Stimulated activated CD8-positive, alpha-beta memory T cell treated with anti-CD3 and anti-CD28 coated beads, Interleukin-7, amount 100 ng/mL, for 1 hour (primary cell): Measurements from ENCODE around the gene CDKN2B-AS1.

Source experiments
- DNase-seq, 2 donors: peaks; one replicate each; pipeline ENCODE4 v3.0.0-alpha.2; 2020; ENCODE audit warnings: low read depth in 2 of 2

Gene CDKN2B-AS1

DNA sequence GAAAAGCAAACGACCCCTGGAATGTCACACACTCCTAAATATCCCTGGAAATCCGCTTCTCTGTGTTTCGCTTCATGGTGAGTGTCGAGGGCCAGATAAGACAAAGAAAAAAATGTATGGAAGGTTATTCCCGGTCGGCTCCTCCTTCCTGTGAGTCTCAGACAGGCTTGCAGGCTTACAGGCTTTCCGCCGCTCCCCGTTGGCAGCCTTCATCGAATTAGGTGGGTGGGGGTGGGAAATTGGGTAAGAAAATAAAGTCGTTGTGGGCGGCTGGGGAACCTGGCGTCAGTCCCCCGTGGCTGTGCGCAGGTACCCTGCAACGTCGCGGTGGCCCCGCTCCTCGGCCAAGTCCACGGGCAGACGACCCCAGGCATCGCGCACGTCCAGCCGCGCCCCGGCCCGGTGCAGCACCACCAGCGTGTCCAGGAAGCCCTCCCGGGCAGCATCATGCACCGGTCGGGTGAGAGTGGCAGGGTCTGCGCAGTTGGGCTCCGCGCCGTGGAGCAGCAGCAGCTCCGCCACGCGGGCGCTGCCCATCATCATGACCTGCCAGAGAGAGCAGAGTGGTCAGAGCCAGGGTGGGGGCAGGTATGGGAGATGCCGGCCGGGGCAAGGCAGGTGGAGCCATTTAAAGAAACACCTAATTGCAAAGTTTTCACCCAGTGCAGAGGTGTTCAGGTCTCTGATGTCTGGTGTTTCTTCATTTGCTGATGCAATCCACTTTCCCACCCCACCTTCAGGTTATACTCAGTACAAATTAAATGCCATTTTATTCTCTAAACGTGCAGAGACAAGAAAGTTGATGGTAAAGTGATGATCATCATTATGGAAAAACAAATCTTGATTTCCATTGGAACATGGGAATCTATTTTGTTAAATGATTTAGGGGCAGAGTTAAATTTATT, 11.4 kb downstream of the CDKN2B-AS1 start:
- no peak for DNase-seq

DNA sequence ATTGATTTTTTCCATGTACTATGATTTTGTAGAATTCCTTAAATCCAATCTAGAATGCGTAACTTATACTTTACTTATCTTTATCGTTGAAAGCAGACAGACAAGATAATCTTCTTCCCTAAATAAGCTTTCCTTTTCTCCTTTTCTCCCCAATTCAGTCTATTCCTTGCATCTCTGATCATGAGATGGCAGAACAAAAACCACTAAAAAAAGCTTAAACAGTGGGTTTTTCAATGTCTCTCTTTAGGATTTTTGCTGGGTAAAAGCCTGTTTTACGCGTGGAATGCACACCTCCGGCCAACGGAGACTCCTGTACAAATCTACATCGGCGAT, 13.8 kb downstream of the CDKN2B-AS1 start:
- DNase-seq = no peak

- DNase-seq = no peak
These were observed 14.3 kb downstream of the CDKN2B-AS1 start, which contains the start of gene CDKN2B for GRCh38 chr9:22008717-22009505. Gene CDKN2B, minus strand, starts transcription at chr9:22009305. Its CDS starts 352 bp downstream, at chr9:22008953.

- no peak for DNase-seq
These were observed 14.9 kb downstream of the CDKN2B-AS1 start for GRCh38 chr9:22009506-22009867.

- DNase-seq = no peak
These were observed 16.5 kb downstream of the CDKN2B-AS1 start for GRCh38 chr9:22010866-22011625.

GRCh38 chr9:22022396-22022795, 27.8 kb downstream of the CDKN2B-AS1 start:
- DNase-seq = no peak

- DNase-seq = no peak
These were observed 32.1 kb downstream of the CDKN2B-AS1 start for GRCh38 chr9:22026696-22027095.

GRCh38 chr9:22028394-22028793, 33.8 kb downstream of the CDKN2B-AS1 start:
- DNase-seq = no peak

- DNase-seq = no peak
These were observed 34.6 kb downstream of the CDKN2B-AS1 start for GRCh38 chr9:22029231-22029630.

DNA sequence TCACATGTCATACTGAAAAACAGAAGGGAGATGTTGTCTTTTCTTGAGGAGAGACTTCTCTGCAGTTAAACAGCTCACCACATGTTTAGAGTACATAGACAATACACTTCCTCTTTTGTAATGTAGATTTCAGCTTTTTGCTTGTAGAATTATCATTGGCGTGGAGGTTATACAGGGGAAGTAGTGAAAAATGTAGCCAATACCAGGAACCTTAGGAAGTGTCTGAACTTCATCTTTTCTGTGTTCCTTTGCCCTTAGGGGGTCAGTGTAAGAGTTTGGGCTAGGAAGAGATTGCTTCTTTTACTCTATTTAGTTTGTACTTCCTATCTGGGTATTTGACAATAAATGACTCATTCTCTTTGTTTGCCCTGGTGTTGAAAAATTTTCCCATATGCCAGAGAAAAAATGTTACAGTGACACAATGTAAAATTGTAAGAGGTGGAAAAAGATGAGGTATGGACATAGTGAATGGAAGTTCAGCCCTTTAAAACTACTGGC, 35.6 kb downstream of the CDKN2B-AS1 start:
- no peak for DNase-seq

- DNase-seq = no peak
These were observed 37.2 kb downstream of the CDKN2B-AS1 start for GRCh38 chr9:22031655-22032411.

DNA sequence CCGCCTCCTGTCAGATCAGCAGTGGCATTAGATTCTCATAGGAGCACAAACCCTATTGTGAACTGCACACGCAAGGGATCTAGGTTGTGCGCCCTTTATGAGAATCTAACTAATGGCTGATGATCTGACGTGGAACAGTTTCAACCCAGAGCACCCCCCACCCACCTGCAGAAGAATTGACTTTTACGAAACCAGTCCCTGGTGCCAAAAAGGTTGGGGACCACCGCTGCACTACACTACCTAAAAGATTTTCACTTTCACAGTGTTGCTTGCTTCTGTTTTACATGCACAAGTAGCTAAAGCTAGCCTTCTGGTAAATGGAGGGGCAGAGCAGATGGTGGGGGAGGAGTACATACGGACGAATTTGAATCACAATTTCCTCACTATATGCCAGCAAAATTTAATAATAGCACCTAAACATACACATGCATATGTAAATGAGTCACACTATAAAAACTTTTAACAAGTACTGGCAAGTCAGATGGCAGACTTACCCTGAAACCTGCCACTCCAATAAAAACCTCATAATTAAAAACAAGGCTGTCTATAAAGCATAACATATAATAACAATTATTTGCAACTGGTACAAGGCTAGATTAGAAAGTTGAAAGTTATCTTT, 38.5 kb downstream of the CDKN2B-AS1 start:
- DNase-seq = no peak

GRCh38 chr9:22035591-22036011, 41.0 kb downstream of the CDKN2B-AS1 start:
- DNase-seq = no peak

DNA sequence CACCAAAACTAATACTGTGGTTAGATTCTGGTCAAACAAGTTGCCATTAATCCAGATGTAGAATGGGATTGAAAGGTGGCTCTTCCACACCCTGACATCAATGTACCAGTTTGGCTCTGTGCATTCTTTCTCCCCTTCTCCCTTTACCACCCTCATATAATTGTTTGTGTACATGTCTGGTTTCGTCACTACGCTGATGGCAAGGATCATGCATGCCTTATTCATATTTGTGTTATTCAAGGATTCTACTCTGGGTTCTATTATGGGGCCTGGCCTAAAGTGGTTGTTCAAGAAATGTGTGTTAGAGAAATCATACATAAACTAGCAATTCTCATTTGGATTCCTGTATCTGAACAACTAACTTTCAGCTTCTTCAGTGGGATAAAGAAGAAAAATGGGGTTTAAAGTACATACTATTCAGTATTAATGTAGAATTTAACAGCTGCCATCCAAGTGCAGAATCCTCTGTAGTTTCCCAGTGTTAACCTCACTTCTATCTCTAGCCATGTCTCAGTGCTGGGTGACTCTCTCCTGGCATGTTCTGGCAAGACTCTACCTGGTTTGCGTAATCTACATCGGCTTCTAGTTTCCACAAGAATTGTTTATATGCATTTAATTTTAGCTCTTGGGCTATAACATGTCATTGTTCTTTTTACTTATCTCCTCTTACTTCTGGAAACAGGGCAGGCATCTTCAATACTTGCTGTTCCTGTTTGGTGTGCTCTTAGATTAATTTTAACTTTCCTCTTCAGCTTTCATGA, 42.5 kb downstream of the CDKN2B-AS1 start:
- DNase-seq = no peak

GRCh38 chr9:22037954-22038690, 43.5 kb downstream of the CDKN2B-AS1 start:
- DNase-seq = no peak

GRCh38 chr9:22039258-22039657, 44.7 kb downstream of the CDKN2B-AS1 start:
- DNase-seq = no peak

GRCh38 chr9:22040760-22041159, 46.2 kb downstream of the CDKN2B-AS1 start:
- DNase-seq = no peak

GRCh38 chr9:22041344-22041743, 46.8 kb downstream of the CDKN2B-AS1 start:
- DNase-seq = no peak

DNA sequence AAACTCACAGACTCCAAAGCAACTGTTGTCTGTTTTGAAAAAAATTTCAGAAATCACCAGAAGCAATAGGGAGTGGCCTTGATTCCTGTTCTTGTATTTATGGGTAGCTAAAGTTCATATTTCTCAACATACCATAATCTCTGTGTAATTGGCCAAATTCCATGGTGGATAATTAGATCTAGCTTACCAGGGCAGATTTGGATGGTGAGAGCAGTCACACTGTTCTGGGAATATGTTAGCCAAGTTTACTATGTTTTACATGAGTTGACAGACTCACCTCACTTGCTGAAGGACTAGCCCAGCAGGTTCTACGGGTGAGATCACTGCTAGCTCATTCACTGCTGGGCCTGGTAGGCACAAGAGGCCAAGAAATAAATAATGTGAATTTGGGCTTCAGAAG, 47.2 kb downstream of the CDKN2B-AS1 start:
- no peak for DNase-seq
